Adipocyte (in vitro differentiated cells): Measurements from ENCODE around the gene AKAP8.
"Not testable (repeated sequence)": the region's sequence is repeated elsewhere in the genome, so short reads cannot be mapped to it uniquely, and the experiment has no call there.

Experiments
- DNase-seq: peaks from one replicate; pipeline ENCODE4 v3.0.0-alpha.2; 2015; ENCODE audit warnings: low read depth
- H3K27me3 ChIP-seq: replicated peaks from 2 replicates; pipeline ENCODE4 v1.7.0; 2013; ENCODE audit warnings: mild to moderate bottlenecking, low read length, moderate library complexity; ENCODE audit not compliant: control insufficient read depth, insufficient read depth
- H3K36me3 ChIP-seq: 2 replicates; pipeline ENCODE4 v1.7.0; 2013; ENCODE audit warnings: low read length, mild to moderate bottlenecking, moderate library complexity; ENCODE audit not compliant: control insufficient read depth, insufficient read depth, severe bottlenecking
- H3K4me1 ChIP-seq: 2 replicates; pipeline ENCODE4 v1.7.0; 2013; ENCODE audit warnings: mild to moderate bottlenecking, low read length, moderate library complexity; ENCODE audit not compliant: control insufficient read depth, insufficient read depth
- H3K4me3 ChIP-seq: 2 replicates; pipeline ENCODE4 v1.7.0; 2013; ENCODE audit warnings: mild to moderate bottlenecking, low read length, moderate library complexity
- H3K9ac ChIP-seq: 2 replicates; pipeline ENCODE4 v1.7.0; 2013; ENCODE audit warnings: mild to moderate bottlenecking, low read length, moderate library complexity
- H3K9me3 ChIP-seq: 2 replicates; pipeline ENCODE4 v1.7.0; 2013; ENCODE audit warnings: mild to moderate bottlenecking, low read length, moderate library complexity; ENCODE audit not compliant: control insufficient read depth

The AKAP8 gene

GRCh38 chr19:15421136-15421695 is 41.6 kb upstream of the AKAP8 start:
- no peaks in the 10 kb centered on the region for H3K27me3 ChIP-seq
- DNase-seq: no peak
- peaks cover 41% of the 10 kb centered on the region for H3K36me3 ChIP-seq

DNA sequence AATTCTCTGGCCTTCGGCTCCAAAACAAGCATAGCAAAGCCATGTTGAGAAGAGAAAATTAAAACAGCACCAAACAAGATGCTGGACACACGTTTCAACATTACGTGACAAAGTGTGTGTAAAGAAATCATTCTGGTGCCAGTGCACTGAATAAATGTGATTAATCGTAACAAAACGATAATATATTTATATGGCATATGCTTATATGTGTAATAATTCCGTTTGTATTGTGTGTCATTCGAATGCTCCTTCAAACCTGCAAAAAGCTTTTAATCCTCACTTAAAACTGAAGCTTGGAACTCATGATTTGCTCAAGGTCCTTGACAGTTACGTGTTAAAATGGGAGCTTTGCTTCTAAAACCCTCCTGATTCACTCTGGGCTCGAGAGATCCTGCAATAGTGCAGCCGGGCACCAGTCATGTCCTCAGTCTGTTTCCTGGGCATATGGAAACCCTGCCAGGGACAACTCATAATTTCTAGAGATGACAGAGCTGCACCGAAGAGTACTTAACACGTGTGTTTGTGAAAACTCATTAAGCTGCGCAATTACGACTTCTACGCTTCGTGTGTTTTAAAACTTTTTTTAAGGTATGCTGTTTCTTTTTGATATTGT is 39.9 kb upstream of the AKAP8 start:
- H3K4me3 ChIP-seq: peak overlapping the region; percentile 93
- H3K9me3 ChIP-seq: no peaks in the 10 kb centered on the region
- H3K9ac ChIP-seq: peak overlapping the region; percentile 94
- H3K27me3 ChIP-seq: no peaks in the 10 kb centered on the region
- DNase-seq: peak; percentile 15
- H3K4me1 ChIP-seq: peaks cover 23% of the 10 kb centered on the region
- peaks cover 41% of the 10 kb centered on the region for H3K36me3 ChIP-seq

More at GRCh38 chr19:15421136-15421695, 41.6 kb upstream of the AKAP8 start:
- Histone ChIP-seq H3K4me3 (no peak overlapping the region), H3K9ac (no peak overlapping the region), H3K4me1 (peaks cover 23% of the 10 kb centered on the region), H3K9me3 (no peaks in the 10 kb centered on the region)

DNA sequence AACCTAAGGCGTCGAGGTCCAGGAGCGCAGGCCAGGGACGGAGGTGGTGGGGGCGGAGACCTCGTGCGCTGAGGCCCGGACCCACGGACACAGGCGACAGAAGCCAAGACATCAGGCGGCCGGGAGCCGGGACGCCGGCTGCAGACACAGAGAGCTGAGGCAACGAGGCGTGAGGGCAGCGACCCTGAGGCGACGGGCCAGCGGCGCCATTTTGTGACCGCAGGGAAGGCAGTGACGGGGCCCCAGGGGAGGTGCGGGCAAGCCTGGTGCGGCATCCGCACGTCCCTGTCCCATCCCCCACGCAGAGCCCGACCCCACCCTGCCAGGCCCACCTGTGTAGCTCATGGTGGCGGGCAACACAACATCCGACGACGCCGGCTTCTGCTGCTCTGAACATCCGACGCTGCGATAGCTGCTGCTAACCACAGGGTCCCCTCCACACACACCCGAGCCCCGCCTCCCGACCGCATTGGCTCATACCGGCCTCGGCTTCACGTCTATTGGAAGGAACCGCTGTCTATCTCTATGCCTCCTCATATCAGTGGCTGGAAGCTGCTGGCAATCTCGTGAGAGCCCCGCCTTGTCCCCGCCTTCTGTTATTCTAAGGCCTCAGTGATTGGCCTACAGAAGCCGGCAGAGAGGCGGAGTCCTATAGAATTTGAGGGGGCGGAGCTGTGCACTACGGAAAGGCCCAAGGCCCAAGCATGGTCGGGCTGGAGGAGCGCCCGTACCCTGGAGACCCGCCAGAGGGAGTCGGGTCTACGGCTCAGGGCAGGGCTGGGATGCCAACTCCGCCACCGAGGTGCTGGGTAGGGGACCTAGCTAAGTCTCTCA is 39.2 kb upstream of the AKAP8 start, which contains the start of gene AKAP8L:
TSS of gene AKAP8L (minus strand) at position 410 of the 834 bp plus-strand sequence. CDS start at position 345, 65 bp downstream.
- peak within 1 kb of the TSS; percentile 94 for H3K9ac ChIP-seq

GRCh38 chr19:15418231-15418578 is 38.6 kb upstream of the AKAP8 start:
- Histone ChIP-seq H3K4me1 (peaks cover 30% of the 10 kb centered on the region), H3K36me3 (peaks cover 30% of the 10 kb centered on the region), H3K27me3 (no peaks in the 10 kb centered on the region), H3K4me3 (peak overlapping the region; percentile 93), H3K9ac (peak overlapping the region; percentile 94), H3K9me3 (no peaks in the 10 kb centered on the region)
- DNase-seq: peak; percentile 80

More for the DNA sequence above, 39.2 kb upstream of the AKAP8 start, which contains the start of gene AKAP8L:
- peak; percentile 100 for DNase-seq
- Histone ChIP-seq H3K4me3 (peak within 1 kb of the TSS; percentile 93), H3K4me1 (peaks cover 24% of the 10 kb centered on the region), H3K36me3 (peaks cover 34% of the 10 kb centered on the region), H3K27me3 (no peaks in the 10 kb centered on the region), H3K9me3 (no peaks in the 10 kb centered on the region)

DNA sequence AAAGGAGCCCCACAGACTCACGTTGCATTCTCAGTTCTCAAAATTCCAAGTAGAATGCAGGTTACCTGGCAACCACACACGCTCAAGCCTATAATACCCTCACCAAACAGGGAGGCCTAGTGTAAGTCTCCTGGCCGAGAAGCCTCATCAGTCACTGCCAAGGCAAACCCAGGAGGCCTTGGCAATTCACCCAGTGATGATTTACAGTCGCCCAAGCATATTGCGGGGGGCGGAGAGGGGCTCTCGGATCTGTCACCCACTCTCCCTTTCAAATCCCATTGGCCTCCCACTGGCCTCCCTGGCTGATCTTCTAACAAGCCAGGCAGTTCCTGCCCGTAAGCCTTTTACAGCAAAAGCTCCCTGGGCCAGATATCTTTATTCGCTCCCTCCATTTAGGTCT is 38.1 kb upstream of the AKAP8 start:
- peaks cover 29% of the 10 kb centered on the region for H3K36me3 ChIP-seq
- H3K9ac ChIP-seq: peak overlapping the region; percentile 94
- H3K9me3 ChIP-seq: no peaks in the 10 kb centered on the region
- H3K27me3 ChIP-seq: no peaks in the 10 kb centered on the region
- DNase-seq: peak; percentile 52
- H3K4me1 ChIP-seq: peaks cover 35% of the 10 kb centered on the region
- peak overlapping the region; percentile 93 for H3K4me3 ChIP-seq

- no peaks in the 10 kb centered on the region for H3K27me3 ChIP-seq
- H3K4me3 ChIP-seq: no peak overlapping the region
- H3K9ac ChIP-seq: no peak overlapping the region
- DNase-seq: no peak
- peaks cover 44% of the 10 kb centered on the region for H3K4me1 ChIP-seq
- H3K36me3 ChIP-seq: peaks cover 49% of the 10 kb centered on the region
- H3K9me3 ChIP-seq: no peaks in the 10 kb centered on the region
Measured at GRCh38 chr19:15412832-15413231, 33.2 kb upstream of the AKAP8 start.

- peaks cover 58% of the 10 kb centered on the region for H3K36me3 ChIP-seq
- not testable (repeated sequence) for H3K4me3 ChIP-seq
Measured at GRCh38 chr19:15411351-15411750, 31.8 kb upstream of the AKAP8 start.

DNA sequence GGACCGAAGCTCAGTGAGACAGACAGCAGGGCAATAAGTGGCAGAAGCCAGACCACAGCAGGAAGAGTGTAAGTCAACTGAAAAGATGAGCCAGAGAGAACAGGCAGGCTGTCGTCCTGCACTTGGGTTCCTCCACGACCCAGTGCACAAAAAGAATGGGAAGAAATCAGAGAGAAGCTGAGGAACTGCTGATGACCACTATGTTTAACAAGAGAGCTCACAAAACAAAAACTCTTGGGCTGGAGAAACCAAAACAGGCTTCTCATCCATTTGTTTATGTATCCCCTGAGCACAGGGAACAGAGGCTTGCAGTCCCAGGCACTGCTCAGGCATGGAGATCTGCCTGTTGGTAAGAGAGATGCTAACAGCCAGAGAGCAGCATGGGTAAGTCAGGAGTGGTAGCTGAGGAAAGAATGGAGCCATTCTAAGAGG is 25.2 kb upstream of the AKAP8 start:
- Histone ChIP-seq H3K4me3 (no peak overlapping the region), H3K9me3 (no peaks in the 10 kb centered on the region), H3K9ac (no peak overlapping the region), H3K4me1 (peaks cover 22% of the 10 kb centered on the region), H3K27me3 (no peaks in the 10 kb centered on the region), H3K36me3 (peaks cover 75% of the 10 kb centered on the region)
- no peak for DNase-seq

More at GRCh38 chr19:15411351-15411750, 31.8 kb upstream of the AKAP8 start:
- not testable (repeated sequence) for H3K27me3 ChIP-seq, H3K9me3 ChIP-seq, H3K9ac ChIP-seq
- DNase-seq: peak; percentile 24
- peaks cover 36% of the 10 kb centered on the region for H3K4me1 ChIP-seq

DNA sequence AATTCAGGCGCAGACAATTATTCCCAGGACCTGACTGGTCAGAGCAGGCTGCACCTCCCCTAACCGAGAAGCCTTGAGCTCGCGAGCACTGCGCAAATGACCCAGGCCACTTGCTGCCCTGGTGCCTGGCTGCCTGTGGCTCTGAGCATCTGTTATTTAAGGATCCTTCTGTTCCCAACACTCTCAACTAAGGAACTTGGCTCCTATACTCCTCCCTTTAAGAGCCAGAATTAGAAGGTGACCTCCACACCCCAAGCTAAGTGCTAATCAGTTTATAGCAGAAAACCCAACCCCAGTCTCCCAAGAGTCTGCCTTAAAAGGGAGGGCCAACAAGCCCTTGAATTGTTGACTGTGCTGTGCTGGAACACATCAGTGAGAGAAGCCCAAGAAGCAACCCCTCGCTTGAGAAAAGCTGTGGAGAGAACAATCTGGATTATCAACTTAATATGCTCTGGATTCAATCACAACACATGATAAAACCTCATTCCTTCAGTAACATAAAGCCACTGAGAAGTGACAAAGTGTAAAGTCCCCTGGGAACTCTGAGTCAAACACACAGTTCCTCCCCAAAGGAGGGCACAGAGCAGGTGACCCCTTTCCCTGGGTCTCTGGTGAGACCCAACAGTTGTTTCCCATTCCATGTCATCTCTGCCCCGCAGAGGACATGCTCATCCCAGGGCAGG is 24.7 kb upstream of the AKAP8 start:
- Histone ChIP-seq H3K27me3 (no peaks in the 10 kb centered on the region), H3K36me3 (peaks cover 75% of the 10 kb centered on the region), H3K4me3 (no peak overlapping the region), H3K9me3 (no peaks in the 10 kb centered on the region), H3K4me1 (peaks cover 22% of the 10 kb centered on the region), H3K9ac (no peak overlapping the region)
- no peak for DNase-seq

- DNase-seq: no peak
- Histone ChIP-seq H3K4me3 (no peak overlapping the region), H3K9me3 (no peaks in the 10 kb centered on the region), H3K27me3 (no peaks in the 10 kb centered on the region), H3K36me3 (peaks cover 80% of the 10 kb centered on the region), H3K9ac (no peak overlapping the region), H3K4me1 (peaks cover 22% of the 10 kb centered on the region)
Measured at GRCh38 chr19:15403151-15403531, 23.6 kb upstream of the AKAP8 start.
